ENCODE measurements around the gene VIP.

Gene VIP

GRCh38 chr6:152736687-152737273 is 13.8 kb upstream of the VIP start:
- no peak for FAIRE-seq
- no peak for DNase-seq (ENCODE audit: insufficient read length)
- TF ChIP-seq POLR2AphosphoS5 (IDR thresholded peaks at IDR 0.05; ENCODE audit: low read depth, low read length) (no peak), TAF1 (IDR thresholded peaks at IDR 0.05; ENCODE audit: borderline replicate concordance, low read depth, low read length) (no peak), POLR2A (IDR thresholded peaks at IDR 0.05; ENCODE audit: low read depth, low read length) (no peak)

- TF ChIP-seq POLR2A (IDR thresholded peaks at IDR 0.05; ENCODE audit: low read depth, low read length), result no peak
- no peak for TF ChIP-seq TAF1 (IDR thresholded peaks at IDR 0.05; ENCODE audit: borderline replicate concordance, low read depth, low read length)
- TF ChIP-seq POLR2AphosphoS5 (IDR thresholded peaks at IDR 0.05; ENCODE audit: low read depth, low read length), result no peak
- FAIRE-seq (no peak), DNase-seq (ENCODE audit: insufficient read length) (no peak)
Measured at GRCh38 chr6:152745509-152746171, 5.0 kb upstream of the VIP start.

- TF ChIP-seq TAF1 (IDR thresholded peaks at IDR 0.05; ENCODE audit: borderline replicate concordance, low read depth, low read length), result no peak
- TF ChIP-seq POLR2AphosphoS5 (IDR thresholded peaks at IDR 0.05; ENCODE audit: low read depth, low read length), result no peak
- no peak for TF ChIP-seq POLR2A (IDR thresholded peaks at IDR 0.05; ENCODE audit: low read depth, low read length)
- DNase-seq (ENCODE audit: insufficient read length) (no peak), FAIRE-seq (no peak)
Measured at GRCh38 chr6:152746172-152746553, 4.4 kb upstream of the VIP start.

- DNase-seq (ENCODE audit: insufficient read length) (no peak), FAIRE-seq (no peak)
- TF ChIP-seq POLR2A (IDR thresholded peaks at IDR 0.05; ENCODE audit: low read depth, low read length) (no peak), TAF1 (IDR thresholded peaks at IDR 0.05; ENCODE audit: borderline replicate concordance, low read depth, low read length) (no peak), POLR2AphosphoS5 (IDR thresholded peaks at IDR 0.05; ENCODE audit: low read depth, low read length) (no peak)
Measured at GRCh38 chr6:152748843-152749242, 1.8 kb upstream of the VIP start.

GRCh38 chr6:152749336-152749735 is 1.3 kb upstream of the VIP start:
- no peak for FAIRE-seq
- TF ChIP-seq TAF1 (IDR thresholded peaks at IDR 0.05; ENCODE audit: borderline replicate concordance, low read depth, low read length) (no peak), POLR2AphosphoS5 (IDR thresholded peaks at IDR 0.05; ENCODE audit: low read depth, low read length) (no peak), POLR2A (IDR thresholded peaks at IDR 0.05; ENCODE audit: low read depth, low read length) (no peak)
- no peak for DNase-seq (ENCODE audit: insufficient read length)

GRCh38 chr6:152765331-152765730 is 14.7 kb downstream of the VIP start:
- no peak for TF ChIP-seq TAF1 (IDR thresholded peaks at IDR 0.05; ENCODE audit: borderline replicate concordance, low read depth, low read length)
- no peak for TF ChIP-seq POLR2AphosphoS5 (IDR thresholded peaks at IDR 0.05; ENCODE audit: low read depth, low read length)
- no peak for TF ChIP-seq POLR2A (IDR thresholded peaks at IDR 0.05; ENCODE audit: low read depth, low read length)
- FAIRE-seq, result no peak
- no peak for DNase-seq (ENCODE audit: insufficient read length)

GRCh38 chr6:152769159-152769558 is 18.6 kb downstream of the VIP start:
- TF ChIP-seq TAF1 (IDR thresholded peaks at IDR 0.05; ENCODE audit: borderline replicate concordance, low read depth, low read length), result no peak
- no peak for TF ChIP-seq POLR2AphosphoS5 (IDR thresholded peaks at IDR 0.05; ENCODE audit: low read depth, low read length)
- no peak for TF ChIP-seq POLR2A (IDR thresholded peaks at IDR 0.05; ENCODE audit: low read depth, low read length)
- FAIRE-seq (no peak), DNase-seq (ENCODE audit: insufficient read length) (no peak)

GRCh38 chr6:152769993-152770392 is 19.4 kb downstream of the VIP start:
- TF ChIP-seq POLR2A (IDR thresholded peaks at IDR 0.05; ENCODE audit: low read depth, low read length), result no peak
- TF ChIP-seq POLR2AphosphoS5 (IDR thresholded peaks at IDR 0.05; ENCODE audit: low read depth, low read length), result no peak
- no peak for TF ChIP-seq TAF1 (IDR thresholded peaks at IDR 0.05; ENCODE audit: borderline replicate concordance, low read depth, low read length)
- FAIRE-seq, result no peak

GRCh38 chr6:152771061-152771687 is 20.6 kb downstream of the VIP start:
- FAIRE-seq (no peak), DNase-seq (ENCODE audit: insufficient read length) (no peak)
- TF ChIP-seq POLR2A (IDR thresholded peaks at IDR 0.05; ENCODE audit: low read depth, low read length) (no peak), POLR2AphosphoS5 (IDR thresholded peaks at IDR 0.05; ENCODE audit: low read depth, low read length) (no peak), TAF1 (IDR thresholded peaks at IDR 0.05; ENCODE audit: borderline replicate concordance, low read depth, low read length) (no peak)

More at GRCh38 chr6:152769993-152770392, 19.4 kb downstream of the VIP start:
- no peak for DNase-seq (ENCODE audit: insufficient read length)

GRCh38 chr6:152775428-152775827 is 24.8 kb downstream of the VIP start:
- DNase-seq (ENCODE audit: insufficient read length) (no peak), FAIRE-seq (no peak)
- no peak for TF ChIP-seq POLR2AphosphoS5 (IDR thresholded peaks at IDR 0.05; ENCODE audit: low read depth, low read length)
- TF ChIP-seq POLR2A (IDR thresholded peaks at IDR 0.05; ENCODE audit: low read depth, low read length), result no peak
- no peak for TF ChIP-seq TAF1 (IDR thresholded peaks at IDR 0.05; ENCODE audit: borderline replicate concordance, low read depth, low read length)

- TF ChIP-seq POLR2A (IDR thresholded peaks at IDR 0.05; ENCODE audit: low read depth, low read length) (no peak), POLR2AphosphoS5 (IDR thresholded peaks at IDR 0.05; ENCODE audit: low read depth, low read length) (no peak), TAF1 (IDR thresholded peaks at IDR 0.05; ENCODE audit: borderline replicate concordance, low read depth, low read length) (no peak)
- FAIRE-seq, result no peak
- DNase-seq (ENCODE audit: insufficient read length), result no peak
Measured at GRCh38 chr6:152776833-152777232, 26.2 kb downstream of the VIP start.
